Neural cell (in vitro differentiated cells): ENCODE data around the gene SLC39A2.

Experiments used
- POLR2AphosphoS5 ChIP-seq: IDR thresholded peaks from 2 replicates; pipeline ENCODE4 v1.6.1; 2012
- SMC3 ChIP-seq: fragments of 450-650 bp; conservative IDR thresholded peaks from 2 replicates; pipeline ENCODE4 v1.6.1; 2014; ENCODE audit warnings: antibody characterized with exemption, mild to moderate bottlenecking, moderate library complexity; ENCODE audit not compliant: poor library complexity

GRCh38 chr14:21026274-21026987, 27.3 kb downstream of the SLC39A2 start:
- TF ChIP-seq POLR2AphosphoS5: no peak
- TF ChIP-seq SMC3: no peak
